CD4-positive, alpha-beta T cell treated with Interleukin-15 for 1 hour (primary cell): Measurements from ENCODE around the gene GPC5.

Experiments used
- DNase-seq: peaks from one replicate; pipeline ENCODE4 v3.0.0-alpha.2; 2020

GPC5 gene

GRCh38 chr13:92307752-92308151, 909.3 kb downstream of the GPC5 start:
- DNase-seq = no peak

GRCh38 chr13:92312823-92313222, 914.4 kb downstream of the GPC5 start:
- no peak for DNase-seq

- DNase-seq = no peak
These were observed 915.0 kb downstream of the GPC5 start for GRCh38 chr13:92313382-92313781.

- DNase-seq = no peak
These were observed 916.8 kb downstream of the GPC5 start for GRCh38 chr13:92315265-92315664.

- no peak for DNase-seq
These were observed 917.6 kb downstream of the GPC5 start for GRCh38 chr13:92316030-92316429.

GRCh38 chr13:92317066-92317465, 918.6 kb downstream of the GPC5 start:
- no peak for DNase-seq

GRCh38 chr13:92320323-92320722, 921.9 kb downstream of the GPC5 start:
- DNase-seq = no peak

- no peak for DNase-seq
These were observed 922.8 kb downstream of the GPC5 start for GRCh38 chr13:92321174-92321573.

- DNase-seq = no peak
These were observed 947.2 kb downstream of the GPC5 start for GRCh38 chr13:92345627-92346026.

- no peak for DNase-seq
These were observed 947.6 kb downstream of the GPC5 start for GRCh38 chr13:92346046-92346445.

GRCh38 chr13:92354583-92354982, 956.2 kb downstream of the GPC5 start:
- no peak for DNase-seq

GRCh38 chr13:92355213-92355612, 956.8 kb downstream of the GPC5 start:
- no peak for DNase-seq

- DNase-seq = no peak
These were observed 964.3 kb downstream of the GPC5 start for GRCh38 chr13:92362717-92363116.

GRCh38 chr13:92365904-92366303, 967.5 kb downstream of the GPC5 start:
- DNase-seq = no peak

- DNase-seq = no peak
These were observed 979.0 kb downstream of the GPC5 start for GRCh38 chr13:92377396-92377795.

- no peak for DNase-seq
These were observed 981.0 kb downstream of the GPC5 start for GRCh38 chr13:92379371-92379770.

GRCh38 chr13:92384410-92384809, 986.0 kb downstream of the GPC5 start:
- no peak for DNase-seq

- DNase-seq = no peak
These were observed 988.8 kb downstream of the GPC5 start for GRCh38 chr13:92387245-92387644.

GRCh38 chr13:92390217-92390616, 991.8 kb downstream of the GPC5 start:
- DNase-seq = no peak

GRCh38 chr13:92403606-92404005, 1005.2 kb downstream of the GPC5 start:
- DNase-seq = no peak

- DNase-seq = no peak
These were observed 1009.4 kb downstream of the GPC5 start for GRCh38 chr13:92407858-92408257.

- no peak for DNase-seq
These were observed 1014.1 kb downstream of the GPC5 start for GRCh38 chr13:92412481-92412880.

GRCh38 chr13:92412996-92413395, 1014.6 kb downstream of the GPC5 start:
- DNase-seq = no peak

- no peak for DNase-seq
These were observed 1015.0 kb downstream of the GPC5 start for GRCh38 chr13:92413452-92413851.

- DNase-seq = no peak
These were observed 1016.4 kb downstream of the GPC5 start for GRCh38 chr13:92414851-92415250.

GRCh38 chr13:92415781-92416180, 1017.4 kb downstream of the GPC5 start:
- DNase-seq = no peak
